CD1c-positive myeloid dendritic cell (primary cell): ENCODE results near the gene SKOR1.

Experiments used
- DNase-seq: peaks from one replicate; pipeline ENCODE4 v3.0.0-alpha.2; 2016; ENCODE audit errors: extremely low spot score

Gene SKOR1

GRCh38 chr15:67853454-67853853 is 28.1 kb downstream of the SKOR1 start:
- no peak for DNase-seq

GRCh38 chr15:67854358-67854757 is 29.0 kb downstream of the SKOR1 start:
- DNase-seq = no peak

- no peak for DNase-seq
Measured at GRCh38 chr15:67855842-67856241, 30.5 kb downstream of the SKOR1 start.

- no peak for DNase-seq
Measured at GRCh38 chr15:67857220-67857619, 31.9 kb downstream of the SKOR1 start.

GRCh38 chr15:67859331-67859946 is 34.1 kb downstream of the SKOR1 start:
- DNase-seq = no peak

- no peak for DNase-seq
Measured at GRCh38 chr15:67861983-67862382, 36.7 kb downstream of the SKOR1 start.

GRCh38 chr15:67862750-67863441 is 37.6 kb downstream of the SKOR1 start:
- no peak for DNase-seq

GRCh38 chr15:67863442-67863987 is 38.2 kb downstream of the SKOR1 start:
- peak; percentile 87 for DNase-seq

- no peak for DNase-seq
Measured at GRCh38 chr15:67865331-67865730, 40.0 kb downstream of the SKOR1 start.

GRCh38 chr15:67865766-67866165 is 40.5 kb downstream of the SKOR1 start:
- DNase-seq = no peak

GRCh38 chr15:67869701-67870100 is 44.4 kb downstream of the SKOR1 start:
- no peak for DNase-seq

GRCh38 chr15:67870868-67871408 is 45.6 kb downstream of the SKOR1 start:
- no peak for DNase-seq

- DNase-seq = no peak
Measured at GRCh38 chr15:67873777-67874176, 48.5 kb downstream of the SKOR1 start.

- DNase-seq = no peak
Measured at GRCh38 chr15:67878712-67879206, 53.5 kb downstream of the SKOR1 start.

- DNase-seq = peak; percentile 86
Measured at GRCh38 chr15:67879440-67880129, 54.3 kb downstream of the SKOR1 start.

- peak; percentile 82 for DNase-seq
Measured at GRCh38 chr15:67880651-67881182, 55.4 kb downstream of the SKOR1 start.

GRCh38 chr15:67882487-67883233 is 57.4 kb downstream of the SKOR1 start:
- DNase-seq = peak; percentile 81

GRCh38 chr15:67883234-67883773 is 58.0 kb downstream of the SKOR1 start:
- no peak for DNase-seq

GRCh38 chr15:67884009-67884408 is 58.7 kb downstream of the SKOR1 start:
- DNase-seq = no peak
